Measurements from ENCODE around the gene FXYD5.

DNA sequence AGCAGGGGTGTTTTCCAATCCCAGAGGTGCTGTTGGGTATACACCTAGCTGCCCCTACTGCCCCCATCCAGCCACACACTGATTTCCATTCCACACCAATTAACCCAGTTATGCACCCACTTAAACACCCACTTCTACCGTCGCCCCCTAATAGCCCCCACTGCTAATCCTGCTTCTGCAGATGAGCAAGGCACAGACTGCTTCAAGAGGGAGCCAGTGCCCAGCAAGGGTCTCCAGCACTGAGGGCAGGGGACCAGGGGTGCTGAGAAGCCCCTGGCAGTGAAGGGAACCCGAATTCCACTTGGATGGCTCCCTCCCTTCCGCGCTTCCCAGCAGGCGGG lies 10.3 kb upstream of the FXYD5 start:
- TF ChIP-seq, protein P1, sequence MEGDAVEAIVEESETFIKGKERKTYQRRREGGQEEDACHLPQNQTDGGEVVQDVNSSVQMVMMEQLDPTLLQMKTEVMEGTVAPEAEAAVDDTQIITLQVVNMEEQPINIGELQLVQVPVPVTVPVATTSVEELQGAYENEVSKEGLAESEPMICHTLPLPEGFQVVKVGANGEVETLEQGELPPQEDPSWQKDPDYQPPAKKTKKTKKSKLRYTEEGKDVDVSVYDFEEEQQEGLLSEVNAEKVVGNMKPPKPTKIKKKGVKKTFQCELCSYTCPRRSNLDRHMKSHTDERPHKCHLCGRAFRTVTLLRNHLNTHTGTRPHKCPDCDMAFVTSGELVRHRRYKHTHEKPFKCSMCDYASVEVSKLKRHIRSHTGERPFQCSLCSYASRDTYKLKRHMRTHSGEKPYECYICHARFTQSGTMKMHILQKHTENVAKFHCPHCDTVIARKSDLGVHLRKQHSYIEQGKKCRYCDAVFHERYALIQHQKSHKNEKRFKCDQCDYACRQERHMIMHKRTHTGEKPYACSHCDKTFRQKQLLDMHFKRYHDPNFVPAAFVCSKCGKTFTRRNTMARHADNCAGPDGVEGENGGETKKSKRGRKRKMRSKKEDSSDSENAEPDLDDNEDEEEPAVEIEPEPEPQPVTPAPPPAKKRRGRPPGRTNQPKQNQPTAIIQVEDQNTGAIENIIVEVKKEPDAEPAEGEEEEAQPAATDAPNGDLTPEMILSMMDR (conservative IDR thresholded peaks at IDR 0.05): no peak
- no peak for TF ChIP-seq EZH2 (IDR thresholded peaks at IDR 0.05; ENCODE audit: low read depth)

Measured in PC-9 (cell line).